Natural killer cell (primary cell): Measurements from ENCODE around the gene SPIB. TPM values are rescaled to one million over a fixed set of nuclear protein-coding genes. Genes with fewer than 3 reads are reported as not detected.
A peak's percentile ranks its signal among the peaks of the same experiment; 100 is the strongest.
"Not testable (repeated sequence)": the region's sequence is repeated elsewhere in the genome, so short reads cannot be mapped to it uniquely, and the experiment has no call there.

ENCODE experiments used
- ATAC-seq, 3 donors: fragments of 150-1000 bp in 2 of 3; fragments of 200-7000 bp in 1 of 3; cut with Tn5 transposase; 1 replicate in 1 of 3; 2 replicates in 2 of 3; pipeline ENCODE4 v1.10.0; 2021; ENCODE audit warnings: mild to moderate bottlenecking in 2 of 3, moderate library complexity in 2 of 3
- DNase-seq, 2 donors: peaks; one replicate each; pipeline versions ENCODE4 v3.0.0 to v3.0.0-alpha.2; 2013 to 2021; ENCODE audit warnings: mixed read lengths in 1 of 2
- H3K27ac ChIP-seq: one replicate; pipeline ENCODE4 v1.5.1; 2013; ENCODE audit warnings: mild to moderate bottlenecking, low read length
- H3K27me3 ChIP-seq: one replicate; pipeline ENCODE4 v1.6.1; 2013; ENCODE audit warnings: low read length; ENCODE audit not compliant: control insufficient read depth, insufficient read depth
- H3K36me3 ChIP-seq: one replicate; pipeline ENCODE4 v1.6.1; 2013; ENCODE audit warnings: low read length; ENCODE audit not compliant: control insufficient read depth, insufficient read depth
- H3K4me1 ChIP-seq: one replicate; pipeline ENCODE4 v1.6.1; 2013; ENCODE audit warnings: low read length; ENCODE audit not compliant: control insufficient read depth, insufficient read depth
- H3K4me3 ChIP-seq: one replicate; pipeline ENCODE4 v1.5.1; 2013; ENCODE audit warnings: low read length
- H3K9me3 ChIP-seq: one replicate; pipeline ENCODE4 v1.6.1; 2013; ENCODE audit warnings: low read length; ENCODE audit not compliant: control insufficient read depth, insufficient read depth
- H3K27ac Mint-ChIP-seq, 2 donors: one replicate each; pipeline ENCODE4 v1.8.0; 2022; ENCODE audit warnings: mild to moderate bottlenecking in 2 of 2, mixed read lengths in 2 of 2, moderate library complexity in 1 of 2
- H3K27me3 Mint-ChIP-seq, 2 donors: one replicate each; pipeline ENCODE4 v1.8.0; 2022; ENCODE audit warnings: low read depth in 2 of 2, mixed read lengths in 2 of 2
- H3K36me3 Mint-ChIP-seq: one replicate; pipeline ENCODE4 v1.8.0; 2022; ENCODE audit warnings: mixed read lengths
- H3K4me1 Mint-ChIP-seq, 2 donors: one replicate each; pipeline ENCODE4 v1.8.0; 2022; ENCODE audit warnings: mixed read lengths in 2 of 2
- H3K4me3 Mint-ChIP-seq: one replicate; pipeline ENCODE4 v1.8.0; 2022; ENCODE audit warnings: mild to moderate bottlenecking, moderate library complexity, mixed read lengths
- H3K9me3 Mint-ChIP-seq, 2 donors: one replicate each; pipeline ENCODE4 v1.8.0; 2022; ENCODE audit warnings: mixed read lengths in 2 of 2
- CTCF ChIP-seq: fragments of 200-600 bp; IDR thresholded peaks from one replicate; pipeline ENCODE4 v1.8.0; 2022; ENCODE audit warnings: antibody characterized with exemption
- WGBS: methylation state at CpG from one replicate; pipeline ENCODE4 v1.1.7; 2013; ENCODE audit warnings: missing lambda C conversion rate; ENCODE audit not compliant: insufficient coverage; 5-methylcytosine and 5-hydroxymethylcytosine counted together
- intact Hi-C: fragments of 100-400 bp; cut with micrococcal nuclease; formaldehyde crosslinking; loops from one replicate; pipeline ENCODE4 v1.14.2; 2022
- total RNA-seq, 4 donors: library from RNA; stranded (reverse); fragments of 120-200 nt in 1 of 4; gene quantifications; one replicate each; pipeline versions ENCODE4 v1.2.3 to v1.2.4, GENCODE V29; 2013 to 2022

SPIB gene
- total RNA-seq, 3 donors from 2014 or later (not counting 1 experiment from before 2014, with no cell fraction given): 0.77 to 2.8 (median 0.78) TPM

GRCh38 chr19:50467566-50467965 lies 48.8 kb downstream of the SPIB start:
- Histone ChIP-seq H3K27me3 (no peaks in the 10 kb centered on the region), H3K4me1 (no peaks in the 10 kb centered on the region), H3K9me3 (no peaks in the 10 kb centered on the region), H3K36me3 (no peaks in the 10 kb centered on the region), H3K27ac (no peak overlapping the region), H3K4me3 (no peak overlapping the region)
- peaks cover 0 to 8% of the 10 kb centered on the region in 2 donors for H3K27me3 Mint-ChIP-seq
- intact Hi-C loops: no loop called here
- no peak for TF ChIP-seq CTCF
- no peaks in the 10 kb centered on the region for H3K9me3 Mint-ChIP-seq
- no peak overlapping the region for H3K4me3 Mint-ChIP-seq
- WGBS: 79% methylated on average over 18 of the region's 18 CpGs
- no peaks in the 10 kb centered on the region for H3K4me1 Mint-ChIP-seq
- H3K36me3 Mint-ChIP-seq: no peaks in the 10 kb centered on the region
- no peak for DNase-seq
- H3K27ac Mint-ChIP-seq: peak overlapping the region in 1 of 2 donors; percentile 24
- ATAC-seq: no peak

- Mint-ChIP-seq H3K4me1 (no peaks in the 10 kb centered on the region), H3K27ac (no peak overlapping the region), H3K4me3 (no peak overlapping the region), H3K9me3 (no peaks in the 10 kb centered on the region), H3K36me3 (no peaks in the 10 kb centered on the region), H3K27me3 (peaks cover 0 to 8% of the 10 kb centered on the region in 2 donors)
- no peak overlapping the region for H3K27ac ChIP-seq
- no peaks in the 10 kb centered on the region for H3K4me1 ChIP-seq
- no peaks in the 10 kb centered on the region for H3K9me3 ChIP-seq
- DNase-seq: no peak
- H3K27me3 ChIP-seq: no peaks in the 10 kb centered on the region
- intact Hi-C loops: no loop called here
- ATAC-seq: no peak
- H3K4me3 ChIP-seq: no peak overlapping the region
- no peaks in the 10 kb centered on the region for H3K36me3 ChIP-seq
- 87% methylated on average over 6 of the region's 6 CpGs for WGBS
- no peak for TF ChIP-seq CTCF
Measured at GRCh38 chr19:50468818-50469217, 50.1 kb downstream of the SPIB start.

GRCh38 chr19:50473336-50473735 lies 54.6 kb downstream of the SPIB start:
- ATAC-seq, H3K27ac ChIP-seq, H3K9me3 ChIP-seq, H3K36me3 ChIP-seq, H3K27ac Mint-ChIP-seq, H3K36me3 Mint-ChIP-seq, H3K4me3 ChIP-seq, H3K27me3 ChIP-seq, H3K27me3 Mint-ChIP-seq, DNase-seq, H3K4me3 Mint-ChIP-seq, intact Hi-C loops, H3K9me3 Mint-ChIP-seq: not testable (repeated sequence)
- 63% methylated on average over 3 of the region's 3 CpGs for WGBS
- peaks cover 23% of the 10 kb centered on the region for H3K4me1 ChIP-seq
- peaks cover 20 to 36% of the 10 kb centered on the region in 2 donors for H3K4me1 Mint-ChIP-seq

GRCh38 chr19:50475101-50475568 lies 56.4 kb downstream of the SPIB start:
- TF ChIP-seq CTCF: no peak
- H3K9me3 ChIP-seq: peaks cover 3% of the 10 kb centered on the region
- Mint-ChIP-seq H3K4me3 (peak overlapping the region; percentile 99), H3K27ac (peak overlapping the region; percentile 91 to 99), H3K36me3 (no peaks in the 10 kb centered on the region), H3K27me3 (no peaks in the 10 kb centered on the region), H3K4me1 (peaks cover 25 to 42% of the 10 kb centered on the region in 2 donors), H3K9me3 (no peaks in the 10 kb centered on the region)
- H3K27me3 ChIP-seq: no peaks in the 10 kb centered on the region
- intact Hi-C loops: loop anchor here (5.0 kb wide), 1 partner anchor 118 kb away; no protein-coding TSS in a partner anchor
- 89% methylated on average over 12 of the region's 12 CpGs for WGBS
- DNase-seq (no peak), ATAC-seq (no peak)
- H3K4me1 ChIP-seq: peaks cover 25% of the 10 kb centered on the region
- H3K4me3 ChIP-seq: no peak overlapping the region
- H3K27ac ChIP-seq: peak overlapping the region; percentile 76
- H3K36me3 ChIP-seq: peaks cover 16% of the 10 kb centered on the region
